ENCODE data around the gene VPS13C.

GRCh38 chr15:61921093-61921492 is 139.2 kb downstream of the VPS13C start:
- no peak for TF ChIP-seq ELF4 (IDR thresholded peaks at IDR 0.05)
- TF ChIP-seq FOXA1 (IDR thresholded peaks at IDR 0.05), result no peak
- no peak for TF ChIP-seq SP1 (IDR thresholded peaks at IDR 0.05)
- no peak for TF ChIP-seq TARDBP (IDR thresholded peaks at IDR 0.05)
- no peak for TF ChIP-seq L3MBTL2 (conservative IDR thresholded peaks at IDR 0.05)
- no peak for TF ChIP-seq LEF1 (IDR thresholded peaks at IDR 0.05; ENCODE audit: borderline replicate concordance)
